ENCODE measurements around the gene SLC9A1.

DNA sequence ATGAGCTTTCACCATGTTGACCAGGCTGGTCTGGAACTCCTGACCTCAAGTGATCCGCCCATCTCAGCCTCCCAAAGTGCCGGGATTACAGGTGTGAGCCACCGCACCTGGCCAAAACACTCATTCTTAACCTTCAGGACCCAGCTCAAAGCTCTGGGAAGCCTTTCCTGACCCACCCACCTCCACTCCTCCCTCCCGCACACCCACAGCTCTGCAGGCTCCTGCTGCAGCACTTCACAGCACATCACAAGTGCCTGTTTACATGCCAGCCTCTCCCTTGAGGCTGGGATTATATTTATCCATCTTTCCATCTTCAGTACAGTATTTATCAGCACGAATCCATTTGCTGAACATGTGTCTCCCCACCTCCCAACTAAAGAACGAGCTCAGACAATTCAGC, 14.9 kb downstream of the SLC9A1 start:
- no peak for TF ChIP-seq FOXM1 (IDR thresholded peaks at IDR 0.05; ENCODE audit: borderline replicate concordance)
- TF ChIP-seq SP1 (IDR thresholded peaks at IDR 0.05) = no peak
- no peak for TF ChIP-seq FOXK2 (IDR thresholded peaks at IDR 0.05)
- TF ChIP-seq HDGF (IDR thresholded peaks at IDR 0.05; ENCODE audit: borderline replicate concordance) = no peak
- TF ChIP-seq ELF4 (IDR thresholded peaks at IDR 0.05) = no peak
- no peak for TF ChIP-seq SUZ12 (IDR thresholded peaks at IDR 0.05)
- TF ChIP-seq ZNF384 (IDR thresholded peaks at IDR 0.05) = no peak
- TF ChIP-seq, protein P1, sequence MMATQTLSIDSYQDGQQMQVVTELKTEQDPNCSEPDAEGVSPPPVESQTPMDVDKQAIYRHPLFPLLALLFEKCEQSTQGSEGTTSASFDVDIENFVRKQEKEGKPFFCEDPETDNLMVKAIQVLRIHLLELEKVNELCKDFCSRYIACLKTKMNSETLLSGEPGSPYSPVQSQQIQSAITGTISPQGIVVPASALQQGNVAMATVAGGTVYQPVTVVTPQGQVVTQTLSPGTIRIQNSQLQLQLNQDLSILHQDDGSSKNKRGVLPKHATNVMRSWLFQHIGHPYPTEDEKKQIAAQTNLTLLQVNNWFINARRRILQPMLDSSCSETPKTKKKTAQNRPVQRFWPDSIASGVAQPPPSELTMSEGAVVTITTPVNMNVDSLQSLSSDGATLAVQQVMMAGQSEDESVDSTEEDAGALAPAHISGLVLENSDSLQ (IDR thresholded peaks at IDR 0.05) = no peak
- no peak for TF ChIP-seq ARNT (IDR thresholded peaks at IDR 0.05)
- no peak for TF ChIP-seq TARDBP (IDR thresholded peaks at IDR 0.05)
- no peak for TF ChIP-seq FOXA1 (IDR thresholded peaks at IDR 0.05)

Data from HEK293T (cell line).